Vagina (tissue), 2 donors: ENCODE measurements around the gene ASIC3. TPM values are rescaled to one million over a fixed set of nuclear protein-coding genes. Genes with fewer than 3 reads are reported as not detected.
"Not testable (repeated sequence)": the region's sequence is repeated elsewhere in the genome, so short reads cannot be mapped to it uniquely, and the experiment has no call there.

ENCODE experiments used
- DNase-seq, 2 donors: peaks; one replicate each; pipeline ENCODE4 v3.0.0-alpha.2; 2017; ENCODE audit errors: extremely low spot score in 2 of 2
- H3K27ac ChIP-seq: fragments of 200-600 bp; sonication (generic); one replicate; pipeline ENCODE4 v1.5.1; 2019
- H3K27me3 ChIP-seq: fragments of 200-600 bp; sonication (generic); one replicate; pipeline ENCODE4 v1.5.1; 2019
- H3K36me3 ChIP-seq, 2 donors: fragments of 200-600 bp; sonication (generic); one replicate each; pipeline ENCODE4 v1.5.1; 2017 to 2019
- H3K4me1 ChIP-seq: fragments of 200-600 bp; sonication (generic); one replicate; pipeline ENCODE4 v1.5.1; 2019
- H3K4me3 ChIP-seq, 2 donors: fragments of 200-600 bp; sonication (generic); 1 replicate in 1 of 2; 2 replicates in 1 of 2; pipeline ENCODE4 v1.5.1; 2016 to 2019
- H3K9me3 ChIP-seq: fragments of 200-600 bp; sonication (generic); one replicate; pipeline ENCODE4 v1.5.1; 2019
- CTCF ChIP-seq, 3 experiments: fragments of 450-650 bp in 2 of 3; fragments of 200-600 bp in 1 of 3; sonication (generic) in 1 of 3; IDR thresholded peaks; one replicate each; pipeline ENCODE4 v1.5.1; 2017 to 2019; ENCODE audit warnings: antibody characterized with exemption in 3 of 3, mild to moderate bottlenecking in 2 of 3, moderate library complexity in 2 of 3
- POLR2A ChIP-seq, 2 donors: fragments of 450-650 bp; IDR thresholded peaks; one replicate each; pipeline ENCODE4 v1.6.1; 2017; ENCODE audit warnings: antibody characterized with exemption in 2 of 2, mild to moderate bottlenecking in 2 of 2, moderate library complexity in 2 of 2
- POLR2AphosphoS5 ChIP-seq, 2 donors: sonication (generic); formaldehyde crosslinking; IDR thresholded peaks; one replicate each; pipeline ENCODE4 v1.9.0; 2017; ENCODE audit warnings: antibody characterized with exemption in 2 of 2, mild to moderate bottlenecking in 2 of 2, low read depth in 1 of 2; ENCODE audit not compliant: insufficient read depth in 1 of 2
- intact Hi-C: fragments of 100-400 bp; cut with DNase I; formaldehyde crosslinking; loops from one replicate; pipeline ENCODE4 v1.15.1; 2023
- total RNA-seq: library from RNA; depleted of rRNA; stranded (reverse); fragments of >200 nt; gene quantifications from one replicate; pipeline ENCODE4 v1.2.3, GENCODE V29; 2016

The ASIC3 gene
- total RNA-seq, 1 donor from 2014 or later, result 3.7 TPM

GRCh38 chr7:151038951-151039849, 9.1 kb upstream of the ASIC3 start:
- H3K27me3 ChIP-seq, result no peaks in the 10 kb centered on the region
- intact Hi-C loops, result no loop called here
- TF ChIP-seq CTCF (IDR thresholded peaks at IDR 0.05) (no peak), POLR2AphosphoS5 (IDR thresholded peaks at IDR 0.05; ENCODE audit: insufficient read depth in 1 of 2, low read depth in 1 of 2) (peak in 1 of 2 donors; percentile 81), POLR2A (IDR thresholded peaks at IDR 0.05) (no peak)
- DNase-seq, result no peak
- no peaks in the 10 kb centered on the region for H3K9me3 ChIP-seq
- peak overlapping the region; percentile 73 for H3K27ac ChIP-seq
- peaks cover 0 to 31% of the 10 kb centered on the region in 2 donors for H3K36me3 ChIP-seq
- no peak overlapping the region for H3K4me3 ChIP-seq
- peaks cover 21% of the 10 kb centered on the region for H3K4me1 ChIP-seq

GRCh38 chr7:151039850-151040548, 8.3 kb upstream of the ASIC3 start:
- Histone ChIP-seq H3K36me3 (peaks cover 0 to 23% of the 10 kb centered on the region in 2 donors), H3K27me3 (no peaks in the 10 kb centered on the region), H3K27ac (peak overlapping the region; percentile 73), H3K4me1 (peaks cover 21% of the 10 kb centered on the region), H3K4me3 (no peak overlapping the region), H3K9me3 (no peaks in the 10 kb centered on the region)
- TF ChIP-seq POLR2A (IDR thresholded peaks at IDR 0.05) (no peak), CTCF (IDR thresholded peaks at IDR 0.05) (no peak), POLR2AphosphoS5 (IDR thresholded peaks at IDR 0.05; ENCODE audit: insufficient read depth in 1 of 2, low read depth in 1 of 2) (no peak)
- no peak for DNase-seq
- intact Hi-C loops, result no loop called here

GRCh38 chr7:151040616-151041375, 7.5 kb upstream of the ASIC3 start:
- Histone ChIP-seq H3K4me1 (peaks cover 21% of the 10 kb centered on the region), H3K9me3 (no peaks in the 10 kb centered on the region), H3K27me3 (no peaks in the 10 kb centered on the region), H3K27ac (no peak overlapping the region), H3K4me3 (no peak overlapping the region), H3K36me3 (peaks cover 0 to 15% of the 10 kb centered on the region in 2 donors)
- intact Hi-C loops, result no loop called here
- no peak for DNase-seq
- TF ChIP-seq CTCF (IDR thresholded peaks at IDR 0.05) (no peak), POLR2AphosphoS5 (IDR thresholded peaks at IDR 0.05; ENCODE audit: insufficient read depth in 1 of 2, low read depth in 1 of 2) (no peak), POLR2A (IDR thresholded peaks at IDR 0.05) (no peak)

- intact Hi-C loops, H3K4me3 ChIP-seq, DNase-seq, H3K27ac ChIP-seq, H3K36me3 ChIP-seq, H3K9me3 ChIP-seq, H3K27me3 ChIP-seq: not testable (repeated sequence)
- H3K4me1 ChIP-seq, result peaks cover 34% of the 10 kb centered on the region
Measured at GRCh38 chr7:151043449-151043848, 4.9 kb upstream of the ASIC3 start.

- Histone ChIP-seq H3K9me3 (no peaks in the 10 kb centered on the region), H3K4me3 (no peak overlapping the region), H3K27me3 (no peaks in the 10 kb centered on the region), H3K27ac (no peak overlapping the region), H3K36me3 (peaks cover 0 to 3% of the 10 kb centered on the region in 2 donors), H3K4me1 (peaks cover 29% of the 10 kb centered on the region)
- intact Hi-C loops, result no loop called here
- TF ChIP-seq POLR2AphosphoS5 (IDR thresholded peaks at IDR 0.05; ENCODE audit: insufficient read depth in 1 of 2, low read depth in 1 of 2) (no peak), CTCF (IDR thresholded peaks at IDR 0.05) (no peak)
- no peak for DNase-seq
Measured at GRCh38 chr7:151043959-151044358, 4.4 kb upstream of the ASIC3 start.
